ENCODE measurements around the gene PRLR.

The PRLR gene

GRCh38 chr5:35151146-35151920 is 79.0 kb downstream of the PRLR start:
- no peak overlapping the region for H3K27ac ChIP-seq
- TF ChIP-seq ZFX (IDR thresholded peaks at IDR 0.05): no peak

DNA sequence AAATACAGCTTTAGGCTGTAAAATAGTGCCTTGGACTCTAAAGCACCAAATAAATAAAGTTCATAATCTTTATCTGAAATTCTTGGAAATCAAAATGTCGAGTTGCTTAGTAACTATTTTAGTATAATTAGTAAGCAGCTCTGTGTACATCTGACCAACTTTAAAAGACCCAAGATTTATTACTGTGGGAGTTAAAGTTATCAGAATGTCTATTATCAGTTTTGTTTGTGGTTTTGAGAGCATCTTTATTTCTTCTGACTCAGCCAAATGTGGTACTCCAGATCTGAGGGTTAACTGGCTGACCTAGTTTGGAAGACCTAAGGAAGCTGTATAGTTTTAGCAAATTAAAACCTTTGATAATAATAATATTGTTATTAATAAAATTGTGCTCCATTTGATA is 81.2 kb downstream of the PRLR start:
- TF ChIP-seq, protein P1, sequence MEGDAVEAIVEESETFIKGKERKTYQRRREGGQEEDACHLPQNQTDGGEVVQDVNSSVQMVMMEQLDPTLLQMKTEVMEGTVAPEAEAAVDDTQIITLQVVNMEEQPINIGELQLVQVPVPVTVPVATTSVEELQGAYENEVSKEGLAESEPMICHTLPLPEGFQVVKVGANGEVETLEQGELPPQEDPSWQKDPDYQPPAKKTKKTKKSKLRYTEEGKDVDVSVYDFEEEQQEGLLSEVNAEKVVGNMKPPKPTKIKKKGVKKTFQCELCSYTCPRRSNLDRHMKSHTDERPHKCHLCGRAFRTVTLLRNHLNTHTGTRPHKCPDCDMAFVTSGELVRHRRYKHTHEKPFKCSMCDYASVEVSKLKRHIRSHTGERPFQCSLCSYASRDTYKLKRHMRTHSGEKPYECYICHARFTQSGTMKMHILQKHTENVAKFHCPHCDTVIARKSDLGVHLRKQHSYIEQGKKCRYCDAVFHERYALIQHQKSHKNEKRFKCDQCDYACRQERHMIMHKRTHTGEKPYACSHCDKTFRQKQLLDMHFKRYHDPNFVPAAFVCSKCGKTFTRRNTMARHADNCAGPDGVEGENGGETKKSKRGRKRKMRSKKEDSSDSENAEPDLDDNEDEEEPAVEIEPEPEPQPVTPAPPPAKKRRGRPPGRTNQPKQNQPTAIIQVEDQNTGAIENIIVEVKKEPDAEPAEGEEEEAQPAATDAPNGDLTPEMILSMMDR (conservative IDR thresholded peaks at IDR 0.05): no peak
- no peak for TF ChIP-seq ZFX (IDR thresholded peaks at IDR 0.05)
- no peak overlapping the region for H3K27ac ChIP-seq

- TF ChIP-seq, protein P1 (conservative IDR thresholded peaks at IDR 0.05): no peak
- TF ChIP-seq ZFX (IDR thresholded peaks at IDR 0.05): no peak
- H3K27ac ChIP-seq: no peak overlapping the region
Measured at GRCh38 chr5:35146406-35146805, 83.9 kb downstream of the PRLR start.

GRCh38 chr5:35145691-35146317 is 84.5 kb downstream of the PRLR start:
- no peak for TF ChIP-seq ZFX (IDR thresholded peaks at IDR 0.05)
- TF ChIP-seq, protein P1 (conservative IDR thresholded peaks at IDR 0.05): no peak
- H3K27ac ChIP-seq: no peak overlapping the region

GRCh38 chr5:35145012-35145411 is 85.3 kb downstream of the PRLR start:
- TF ChIP-seq, protein P1 (conservative IDR thresholded peaks at IDR 0.05): no peak
- no peak for TF ChIP-seq ZFX (IDR thresholded peaks at IDR 0.05)
- H3K27ac ChIP-seq: no peak overlapping the region

DNA sequence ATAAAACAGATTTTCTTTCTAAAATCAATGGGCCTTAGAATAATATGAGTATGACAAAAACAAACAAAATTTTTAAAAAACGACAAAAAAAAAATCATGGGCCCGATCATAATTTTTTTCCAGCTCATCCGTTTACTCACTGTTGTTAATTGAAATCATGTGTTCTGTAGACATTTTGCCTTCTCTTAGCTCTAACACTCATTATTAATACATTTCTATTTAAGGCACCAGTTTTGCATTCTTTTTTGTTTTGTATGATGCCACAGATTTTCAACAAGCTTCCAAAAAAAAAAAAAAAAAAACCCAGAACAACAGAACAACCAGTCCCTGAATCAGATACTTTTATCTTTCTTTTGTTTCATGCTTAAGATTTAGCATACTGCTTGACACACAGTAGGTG is 86.4 kb downstream of the PRLR start:
- TF ChIP-seq, protein P1 (conservative IDR thresholded peaks at IDR 0.05): no peak
- TF ChIP-seq ZFX (IDR thresholded peaks at IDR 0.05): no peak
- no peak overlapping the region for H3K27ac ChIP-seq

GRCh38 chr5:35141739-35142138 is 88.5 kb downstream of the PRLR start:
- TF ChIP-seq, protein P1 (conservative IDR thresholded peaks at IDR 0.05): no peak
- TF ChIP-seq ZFX (IDR thresholded peaks at IDR 0.05): no peak
- no peak overlapping the region for H3K27ac ChIP-seq

Measured in C4-2B (cell line).